GM21576 (cell line): ENCODE data around the gene GLYATL2.

ENCODE experiments used
- ATAC-seq: cut with Tn5 transposase; IDR thresholded peaks from one replicate; pipeline ENCODE4 v1.9.1; 2021; ENCODE audit warnings: mild to moderate bottlenecking, moderate library complexity; ENCODE audit not compliant: unreplicated experiment

The GLYATL2 gene

GRCh38 chr11:58801974-58802545, 42.4 kb downstream of the GLYATL2 start:
- no peak for ATAC-seq

GRCh38 chr11:58801302-58801701, 43.2 kb downstream of the GLYATL2 start:
- ATAC-seq = no peak

- no peak for ATAC-seq
Measured at GRCh38 chr11:58796333-58796732, 48.2 kb downstream of the GLYATL2 start.

- ATAC-seq = peak; percentile 95
Measured at GRCh38 chr11:58788355-58789023, 56.0 kb downstream of the GLYATL2 start.

- no peak for ATAC-seq
Measured at GRCh38 chr11:58787903-58788302, 56.6 kb downstream of the GLYATL2 start.

GRCh38 chr11:58786693-58787092, 57.8 kb downstream of the GLYATL2 start:
- no peak for ATAC-seq

GRCh38 chr11:58784995-58785394, 59.5 kb downstream of the GLYATL2 start:
- no peak for ATAC-seq
